GM19043 (cell line): ENCODE results near the gene TRIML1.

Experiments used
- ATAC-seq: cut with Tn5 transposase; IDR thresholded peaks from one replicate; pipeline ENCODE4 v1.9.1; 2021; ENCODE audit warnings: low read depth; ENCODE audit not compliant: unreplicated experiment

Gene TRIML1

GRCh38 chr4:188139141-188139540 is at the start of gene TRIML1:
Gene TRIML1 (plus strand): TSS chr4:188139441. CDS start chr4:188139559, 118 bp downstream.
- no peak for ATAC-seq

DNA sequence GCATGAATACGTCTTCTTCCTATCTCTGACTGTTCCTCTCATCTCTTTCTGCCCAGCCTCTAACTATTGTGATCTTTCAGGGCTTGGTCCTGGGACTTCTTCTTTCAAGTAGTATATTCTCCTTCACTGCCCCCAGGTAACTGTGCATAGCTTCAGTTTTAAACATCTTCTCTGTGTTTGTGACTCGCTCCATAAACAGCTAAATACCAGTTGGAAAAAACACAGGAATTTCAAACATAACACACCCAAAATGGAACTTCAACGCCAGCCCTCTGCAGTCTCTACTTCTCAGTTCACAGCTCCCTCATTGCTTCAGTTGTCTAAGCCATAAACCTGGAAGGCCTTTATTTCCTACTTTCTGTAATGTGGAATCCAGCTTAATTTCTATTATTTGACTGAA is 46.4 kb upstream of the TRIML1 start:
- no peak for ATAC-seq

DNA sequence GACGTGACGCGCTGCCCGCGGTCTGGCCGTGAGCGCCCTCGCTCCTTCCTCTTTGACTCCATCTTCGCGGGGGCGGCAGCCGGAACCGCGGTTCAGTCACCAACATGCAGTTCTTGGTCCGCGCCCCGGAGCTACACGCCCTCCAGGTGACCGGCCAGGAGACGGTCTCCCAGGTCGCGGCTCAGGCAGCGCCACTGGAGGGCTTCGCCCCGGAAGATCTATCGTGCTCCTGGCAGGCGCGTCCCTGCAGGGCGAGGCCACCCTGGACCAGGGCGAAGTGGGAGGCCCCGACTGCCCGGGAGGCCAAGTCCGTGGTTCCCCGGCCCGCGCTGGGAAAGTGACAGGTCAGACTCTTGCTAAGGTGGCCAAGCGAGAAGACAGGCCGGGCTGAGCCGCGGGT is 32.8 kb upstream of the TRIML1 start:
- ATAC-seq = no peak

GRCh38 chr4:188107931-188108843 is 31.1 kb upstream of the TRIML1 start:
- no peak for ATAC-seq

GRCh38 chr4:188109157-188109755 is 30.0 kb upstream of the TRIML1 start, which contains the start of gene TRIML2:
Gene TRIML2 (minus strand): TSS chr4:188109603. CDS start chr4:188105368, 4,235 bp downstream.
- no peak for ATAC-seq

GRCh38 chr4:188110036-188110435 is 29.2 kb upstream of the TRIML1 start:
- ATAC-seq = no peak

GRCh38 chr4:188110741-188111471 is 28.3 kb upstream of the TRIML1 start:
- ATAC-seq = no peak

DNA sequence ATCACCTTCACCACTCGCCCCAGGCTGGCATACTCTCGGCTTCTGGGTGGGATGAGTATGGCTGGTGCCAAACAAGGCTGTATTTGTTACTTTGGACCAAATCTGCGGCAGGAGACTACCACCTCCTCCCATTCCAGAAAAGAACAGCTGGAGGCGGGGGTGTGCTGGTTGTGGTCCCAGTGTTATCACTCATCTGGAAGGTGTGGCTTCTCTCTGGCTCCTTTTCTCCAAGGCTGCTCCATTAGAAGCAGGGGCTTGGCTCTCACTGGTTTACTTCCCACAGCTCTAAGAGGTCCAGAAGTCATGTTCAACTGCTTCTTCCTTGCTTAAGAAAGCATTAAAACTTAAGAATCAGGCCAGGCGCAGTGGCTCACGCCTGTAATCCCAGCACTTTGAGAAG is 27.3 kb upstream of the TRIML1 start:
- no peak for ATAC-seq

- ATAC-seq = no peak
Measured at GRCh38 chr4:188113156-188113555, 26.1 kb upstream of the TRIML1 start.

DNA sequence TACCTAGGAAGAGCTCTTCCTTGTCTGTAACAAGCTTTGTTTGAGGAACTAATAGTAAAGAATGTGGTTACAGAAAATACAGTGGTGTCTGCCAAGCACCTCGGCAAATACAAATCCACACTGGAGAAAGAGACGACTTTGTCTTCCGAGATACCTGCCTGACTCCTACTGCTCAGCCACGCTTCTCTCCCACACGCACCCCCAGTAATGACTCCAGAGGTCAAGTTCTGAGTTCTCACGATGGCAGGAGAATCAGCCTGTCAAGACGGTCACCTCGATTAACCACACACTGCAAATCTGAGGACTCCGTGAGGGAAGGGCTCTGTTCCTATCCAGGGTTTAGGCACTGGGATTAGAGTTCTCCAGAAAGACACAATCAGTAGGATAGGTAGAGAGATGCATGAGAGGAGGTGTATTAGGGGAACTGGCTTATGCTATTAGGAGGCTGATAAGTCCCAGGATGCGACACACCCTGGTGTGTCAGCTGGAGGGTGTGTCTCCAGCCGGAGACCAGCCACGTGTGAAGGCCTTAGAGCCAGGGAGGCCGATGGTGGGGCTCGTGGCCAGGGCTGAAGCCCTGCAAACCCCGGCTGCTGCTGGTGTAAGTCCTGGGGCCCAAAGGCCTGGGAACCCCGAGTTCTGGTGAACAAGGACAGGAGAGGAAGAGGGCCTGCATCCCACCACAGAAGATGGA is 21.5 kb upstream of the TRIML1 start:
- ATAC-seq = no peak

DNA sequence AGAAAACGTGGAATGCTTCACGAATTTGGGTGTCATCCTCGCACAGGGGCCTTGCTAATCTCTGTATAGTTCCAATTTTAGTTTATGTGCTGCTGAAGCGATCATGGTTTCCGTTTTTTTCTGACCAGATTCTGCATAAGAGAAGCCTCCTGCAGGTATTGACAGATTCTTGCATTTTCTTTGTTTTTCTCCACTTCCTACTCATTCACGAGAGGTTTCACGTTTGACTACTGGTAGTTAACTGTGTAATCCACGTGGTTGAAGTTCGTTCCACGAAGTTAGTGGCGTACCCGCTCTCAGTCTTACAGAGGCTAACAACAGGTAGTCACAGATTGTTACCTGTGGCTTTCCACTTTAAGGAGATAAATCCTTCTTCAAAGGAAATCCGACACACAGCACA is 17.7 kb upstream of the TRIML1 start:
- no peak for ATAC-seq

DNA sequence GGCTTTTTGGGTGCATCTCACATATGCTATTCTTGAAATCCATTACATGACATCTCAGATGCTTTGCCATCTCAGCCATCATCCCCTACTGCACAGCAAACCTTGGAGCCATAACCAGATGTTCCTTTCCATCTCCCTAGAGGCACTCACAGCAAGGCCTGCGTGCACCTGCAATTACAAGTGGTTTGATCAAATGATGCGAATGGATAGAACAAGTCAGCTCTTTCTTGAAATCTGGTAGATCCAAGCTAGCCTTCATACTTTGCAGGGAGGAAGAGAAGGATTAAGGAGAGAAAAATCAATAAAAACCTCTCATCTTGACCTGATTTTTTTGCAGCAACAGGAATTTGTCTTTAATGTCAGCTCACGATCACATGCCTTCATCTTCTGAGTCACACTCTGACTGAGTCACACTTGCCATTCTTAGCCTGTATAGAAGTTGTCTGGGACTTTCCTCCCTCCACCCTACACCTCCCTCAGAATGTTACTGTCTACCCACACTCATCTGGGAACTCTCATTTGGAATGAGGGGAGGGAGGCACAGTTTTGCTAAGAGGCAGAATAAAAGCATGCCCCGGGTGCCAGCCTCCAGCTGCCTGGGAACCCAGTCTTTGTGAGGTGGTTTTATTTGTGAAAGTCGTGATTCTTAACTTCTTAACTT is 11.9 kb upstream of the TRIML1 start:
- ATAC-seq = no peak

DNA sequence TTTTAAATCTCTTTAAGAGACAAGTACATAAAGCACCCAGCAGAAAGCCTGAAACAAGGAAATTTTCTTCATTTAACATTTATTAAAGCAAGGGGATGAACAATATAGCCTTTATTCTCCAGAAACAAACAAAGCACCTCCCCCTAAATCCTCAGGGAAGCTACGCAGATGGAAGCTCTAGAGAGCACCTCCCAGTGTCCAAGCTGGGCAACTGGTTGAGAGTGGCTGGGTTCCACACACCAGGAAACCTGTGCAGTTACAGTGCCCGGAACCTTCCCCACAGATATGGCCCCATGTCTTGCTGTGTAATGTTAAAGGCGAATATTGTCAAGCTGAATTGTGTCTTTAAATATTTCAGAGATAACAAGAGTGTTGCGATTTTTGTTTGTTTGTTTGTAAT is 8.9 kb upstream of the TRIML1 start:
- ATAC-seq = no peak

GRCh38 chr4:188132232-188132631 is 7.0 kb upstream of the TRIML1 start:
- ATAC-seq = no peak

- no peak for ATAC-seq
Measured at GRCh38 chr4:188138227-188138626, 1.0 kb upstream of the TRIML1 start.

DNA sequence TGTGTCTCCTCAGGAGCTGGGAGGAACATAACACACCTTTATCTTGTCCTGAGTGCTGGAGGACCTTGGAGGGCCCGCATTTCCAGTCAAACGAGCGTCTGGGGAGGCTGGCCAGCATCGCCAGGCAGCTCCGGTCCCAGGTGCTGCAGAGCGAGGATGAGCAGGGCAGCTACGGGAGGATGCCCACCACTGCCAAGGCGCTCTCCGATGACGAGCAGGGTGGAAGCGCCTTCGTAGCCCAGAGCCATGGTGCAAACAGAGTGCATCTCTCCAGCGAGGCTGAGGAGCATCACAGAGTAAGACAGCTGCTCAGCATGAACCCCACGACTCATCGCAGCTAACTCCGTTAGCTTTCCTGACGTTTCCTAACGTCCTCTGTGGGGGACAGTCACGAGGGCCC is 430 bp downstream of the TRIML1 start:
- no peak for ATAC-seq

DNA sequence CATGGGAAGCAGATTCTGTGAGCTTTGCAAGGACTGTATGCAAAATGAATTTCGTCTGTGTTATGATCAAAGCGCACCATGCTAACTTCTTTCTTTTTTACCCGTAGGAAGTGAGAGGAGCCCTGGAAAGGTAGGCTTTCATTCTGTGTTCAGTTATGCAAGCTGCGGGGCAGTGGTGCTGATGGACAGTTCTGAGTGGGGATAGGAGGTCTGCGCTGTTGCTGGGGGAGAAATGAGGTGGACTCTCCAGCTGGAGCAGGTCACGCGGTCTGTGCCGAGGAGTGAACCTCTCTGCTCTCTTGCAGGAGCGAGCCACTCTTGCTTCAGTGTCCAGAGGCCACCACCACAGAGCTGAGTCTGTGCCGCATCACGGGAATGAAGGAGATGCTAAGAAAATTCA is 4.5 kb downstream of the TRIML1 start:
- no peak for ATAC-seq

DNA sequence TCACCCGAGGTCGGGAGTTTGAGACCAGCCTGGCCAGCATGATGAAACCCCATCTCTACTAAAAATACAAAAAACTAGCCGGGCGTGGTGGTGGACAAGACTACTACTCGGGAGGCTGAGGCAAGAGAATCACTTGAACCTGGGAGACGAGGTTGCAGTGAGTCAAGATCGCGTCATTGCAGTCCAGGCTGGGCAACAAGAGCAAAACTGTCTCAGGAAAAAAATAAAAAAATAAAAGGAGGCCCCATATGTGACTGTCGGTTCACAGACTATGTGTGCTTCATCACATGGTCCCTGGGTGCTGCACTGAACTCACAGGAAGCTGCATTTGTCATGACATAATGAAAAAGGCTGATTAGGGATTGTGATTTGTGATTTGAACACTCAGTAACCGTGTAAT is 6.4 kb downstream of the TRIML1 start:
- ATAC-seq = no peak

GRCh38 chr4:188146618-188147017 is 7.4 kb downstream of the TRIML1 start:
- ATAC-seq = no peak

DNA sequence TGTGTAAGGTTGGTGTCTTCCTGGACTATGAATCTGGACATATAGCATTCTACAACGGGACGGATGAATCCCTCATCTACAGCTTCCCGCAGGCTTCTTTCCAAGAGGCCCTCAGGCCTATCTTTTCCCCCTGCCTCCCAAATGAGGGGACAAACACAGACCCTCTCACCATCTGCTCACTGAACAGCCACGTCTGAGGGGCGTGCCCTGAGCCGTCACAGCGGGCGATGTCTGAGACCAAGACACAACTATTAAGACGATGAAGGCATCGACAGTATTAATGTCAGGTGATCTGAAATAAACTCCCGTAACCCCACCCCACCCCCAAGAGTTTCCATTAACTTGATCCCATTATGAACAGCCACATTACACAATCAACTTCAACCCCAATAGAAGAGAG is 7.9 kb downstream of the TRIML1 start:
- ATAC-seq = no peak
